H9 (cell line): ENCODE measurements around the gene CNTF. TPM values are rescaled to one million over a fixed set of nuclear protein-coding genes. Genes with fewer than 3 reads are reported as not detected.

ENCODE experiments used
- DNase-seq: peaks from one replicate; pipeline ENCODE4 v3.0.0-alpha.2; 2017
- H2AFZ ChIP-seq: one replicate; pipeline ENCODE4 v1.6.1; 2013; ENCODE audit warnings: mild to moderate bottlenecking, low read length, control low read depth, moderate library complexity
- H2AK5ac ChIP-seq: 2 replicates; pipeline ENCODE4 v1.6.1; 2013; ENCODE audit warnings: low read length, control low read depth, mixed read lengths; ENCODE audit not compliant: insufficient read length
- H2BK120ac ChIP-seq: one replicate; pipeline ENCODE4 v1.6.1; 2013; ENCODE audit warnings: low read depth, mild to moderate bottlenecking, low read length, control low read depth, inconsistent platforms; ENCODE audit not compliant: poor library complexity, severe bottlenecking
- H2BK12ac ChIP-seq: 2 replicates; pipeline ENCODE4 v1.6.1; 2013; ENCODE audit warnings: low read length, control low read depth, mixed read lengths, low read depth; ENCODE audit not compliant: insufficient read length
- H2BK15ac ChIP-seq: 2 replicates; pipeline ENCODE4 v1.6.1; 2013; ENCODE audit warnings: low read depth, low read length, control low read depth
- H2BK20ac ChIP-seq: one replicate; pipeline ENCODE4 v1.6.1; 2013; ENCODE audit warnings: low read depth, mild to moderate bottlenecking, low read length, control low read depth, inconsistent platforms; ENCODE audit not compliant: poor library complexity, severe bottlenecking
- H2BK5ac ChIP-seq: 2 replicates; pipeline ENCODE4 v1.6.1; 2013; ENCODE audit warnings: low read length, control low read depth, mixed read lengths; ENCODE audit not compliant: insufficient read length
- H3K14ac ChIP-seq: 2 replicates; pipeline ENCODE4 v1.6.1; 2013; ENCODE audit warnings: low read length, control low read depth; ENCODE audit not compliant: insufficient read depth
- H3K18ac ChIP-seq: 2 replicates; pipeline ENCODE4 v1.6.1; 2013; ENCODE audit warnings: low read depth, mild to moderate bottlenecking, mixed read lengths, low read length, control low read depth; ENCODE audit not compliant: insufficient read length
- H3K23ac ChIP-seq: 2 replicates; pipeline ENCODE4 v1.6.1; 2013; ENCODE audit warnings: low read length, control low read depth, mixed read lengths, low read depth; ENCODE audit not compliant: insufficient read length
- H3K23me2 ChIP-seq: 2 replicates; pipeline ENCODE4 v1.6.1; 2013; ENCODE audit warnings: low read depth, mild to moderate bottlenecking, mixed read lengths, low read length, control low read depth; ENCODE audit not compliant: insufficient read length, poor library complexity, severe bottlenecking
- H3K27ac ChIP-seq: 2 replicates; pipeline ENCODE4 v1.5.1; 2013; ENCODE audit warnings: low read length, control low read depth, mixed read lengths, low read depth; ENCODE audit not compliant: insufficient read length
- H3K27me3 ChIP-seq: 2 replicates; pipeline ENCODE4 v1.6.1; 2013; ENCODE audit warnings: low read length, control low read depth, inconsistent platforms; ENCODE audit not compliant: insufficient read depth
- H3K4ac ChIP-seq: 2 replicates; pipeline ENCODE4 v1.6.1; 2013; ENCODE audit warnings: low read depth, mild to moderate bottlenecking, control low read depth, inconsistent platforms, low read length, moderate library complexity
- H3K4me1 ChIP-seq: 2 replicates; pipeline ENCODE4 v1.6.1; 2013; ENCODE audit warnings: low read length, control low read depth, inconsistent platforms; ENCODE audit not compliant: insufficient read depth
- H3K4me2 ChIP-seq: 2 replicates; pipeline ENCODE4 v1.6.1; 2013; ENCODE audit warnings: low read length, control low read depth, mixed read lengths; ENCODE audit not compliant: insufficient read length, insufficient read depth
- H3K56ac ChIP-seq: 2 replicates; pipeline ENCODE4 v1.6.1; 2013; ENCODE audit warnings: low read depth, mild to moderate bottlenecking, mixed read lengths, low read length, control low read depth; ENCODE audit not compliant: insufficient read length
- H3K79me1 ChIP-seq: 2 replicates; pipeline ENCODE4 v1.6.1; 2013; ENCODE audit warnings: low read depth, mild to moderate bottlenecking, moderate library complexity, low read length, control low read depth, inconsistent platforms; ENCODE audit not compliant: insufficient read depth, poor library complexity, severe bottlenecking
- H3K79me2 ChIP-seq: 2 replicates; pipeline ENCODE4 v1.6.1; 2013; ENCODE audit warnings: low read length, control low read depth, inconsistent platforms; ENCODE audit not compliant: insufficient read depth
- H3K9ac ChIP-seq: 2 replicates; pipeline ENCODE4 v1.6.1; 2013; ENCODE audit warnings: low read length, control low read depth, mixed read lengths; ENCODE audit not compliant: insufficient read length; ENCODE audit errors: extremely low read depth
- H3K9me3 ChIP-seq: one replicate; pipeline ENCODE4 v1.6.1; 2013; ENCODE audit warnings: low read depth, low read length, inconsistent platforms; ENCODE audit not compliant: control insufficient read depth
- H3T11ph ChIP-seq: one replicate; pipeline ENCODE4 v1.6.1; 2013; ENCODE audit warnings: mild to moderate bottlenecking, low read length, control low read depth, inconsistent platforms
- H4K20me1 ChIP-seq: one replicate; pipeline ENCODE4 v1.6.1; 2013; ENCODE audit not compliant: control insufficient read depth, insufficient read length, insufficient read depth
- H4K5ac ChIP-seq: 2 replicates; pipeline ENCODE4 v1.6.1; 2013; ENCODE audit warnings: low read depth, mild to moderate bottlenecking, mixed read lengths, low read length, control low read depth; ENCODE audit not compliant: insufficient read length
- H4K8ac ChIP-seq: replicated peaks from 2 replicates; pipeline ENCODE4 v1.6.1; 2013; ENCODE audit warnings: low read length, control low read depth, mixed read lengths, low read depth; ENCODE audit not compliant: insufficient read length
- H4K91ac ChIP-seq: 2 replicates; pipeline ENCODE4 v1.6.1; 2013; ENCODE audit warnings: low read depth, mild to moderate bottlenecking, moderate library complexity, mixed read lengths, low read length, control low read depth; ENCODE audit not compliant: insufficient read length
- H3K27ac Mint-ChIP-seq, 3 experiments: 2 replicates in 2 of 3; 3 replicates in 1 of 3; pipeline ENCODE4 v1.8.0; 2020 to 2021; ENCODE audit warnings: mixed read lengths in 3 of 3, mild to moderate bottlenecking in 1 of 3, moderate library complexity in 1 of 3
- H3K27me3 Mint-ChIP-seq: 2 replicates; pipeline ENCODE4 v1.8.0; 2021; ENCODE audit warnings: low read depth, mild to moderate bottlenecking, moderate library complexity, mixed read lengths
- H3K36me3 Mint-ChIP-seq, 3 experiments: 2 replicates in 2 of 3; 3 replicates in 1 of 3; pipeline ENCODE4 v1.8.0; 2020 to 2021; ENCODE audit warnings: low read depth in 3 of 3, mixed read lengths in 3 of 3; ENCODE audit not compliant: insufficient read depth in 1 of 3
- H3K4me1 Mint-ChIP-seq, 2 experiments: 2 replicates each; pipeline ENCODE4 v1.8.0; 2020; ENCODE audit warnings: mixed read lengths in 2 of 2
- H3K4me3 Mint-ChIP-seq, 2 experiments: 2 replicates in 1 of 2; 3 replicates in 1 of 2; pipeline ENCODE4 v1.8.0; 2020 to 2021; ENCODE audit warnings: mild to moderate bottlenecking in 2 of 2, mixed read lengths in 2 of 2, moderate library complexity in 1 of 2
- H3K9me3 Mint-ChIP-seq, 2 experiments: 2 replicates in 1 of 2; 3 replicates in 1 of 2; pipeline ENCODE4 v1.8.0; 2020; ENCODE audit warnings: mild to moderate bottlenecking in 2 of 2, mixed read lengths in 2 of 2, moderate library complexity in 1 of 2
- WGBS: extraction: QIAGEN DNeasy Blood & Tissue Kit; methylation state at CpG from one replicate; pipeline ENCODE4 v1.1.7; 2013; ENCODE audit warnings: missing lambda C conversion rate, low lambda C conversion rate, mixed read lengths; ENCODE audit not compliant: insufficient read length; ENCODE audit errors: extremely low coverage; 5-methylcytosine and 5-hydroxymethylcytosine counted together
- total RNA-seq: library from RNA; stranded (reverse); gene quantifications from 2 replicates; pipeline ENCODE4 v1.2.1, GENCODE V29; 2021
- TF ChIP-seq, protein P1 (sequence below): fragments of 200-600 bp; sonication (generic); conservative IDR thresholded peaks from 3 replicates; pipeline ENCODE4 v1.8.0; 2021; ENCODE audit warnings: antibody characterized with exemption, mild to moderate bottlenecking

Gene CNTF
- total RNA-seq, 1 experiment from 2014 or later: 3.5 TPM

- Histone ChIP-seq H3K4me1 (no peaks in the 10 kb centered on the region), H3K27me3 (no peaks in the 10 kb centered on the region), H3K4me2 (no peak overlapping the region), H2BK5ac (no peak overlapping the region), H4K91ac (no peak overlapping the region), H3K23ac (no peak overlapping the region), H2BK20ac (no peak overlapping the region), H2AK5ac (no peak overlapping the region), H3K9me3 (no peaks in the 10 kb centered on the region), H3T11ph (no peak overlapping the region), H3K56ac (no peak overlapping the region), H4K5ac (no peak overlapping the region), H3K23me2 (no peaks in the 10 kb centered on the region), H2BK12ac (no peak overlapping the region), H3K79me2 (peaks cover 8% of the 10 kb centered on the region; the same call in 1 of the 2 replicates), H3K79me1 (peaks cover 5% of the 10 kb centered on the region), H3K4ac (no peak overlapping the region), H3K14ac (no peak overlapping the region), H4K20me1 (no peaks in the 10 kb centered on the region), H2AFZ (no peak overlapping the region), H3K27ac (no peak overlapping the region), H3K18ac (no peak overlapping the region), H4K8ac (no peak overlapping the region), H2BK120ac (no peak overlapping the region), H3K9ac (no peak overlapping the region), H2BK15ac (no peak overlapping the region)
- no CpG with 5 or more reads among the region's 3 CpGs for WGBS
- H3K27me3 Mint-ChIP-seq: no peaks in the 10 kb centered on the region
- no peaks in the 10 kb centered on the region for H3K9me3 Mint-ChIP-seq
- no peak overlapping the region for H3K27ac Mint-ChIP-seq
- DNase-seq: no peak
- TF ChIP-seq, protein P1, sequence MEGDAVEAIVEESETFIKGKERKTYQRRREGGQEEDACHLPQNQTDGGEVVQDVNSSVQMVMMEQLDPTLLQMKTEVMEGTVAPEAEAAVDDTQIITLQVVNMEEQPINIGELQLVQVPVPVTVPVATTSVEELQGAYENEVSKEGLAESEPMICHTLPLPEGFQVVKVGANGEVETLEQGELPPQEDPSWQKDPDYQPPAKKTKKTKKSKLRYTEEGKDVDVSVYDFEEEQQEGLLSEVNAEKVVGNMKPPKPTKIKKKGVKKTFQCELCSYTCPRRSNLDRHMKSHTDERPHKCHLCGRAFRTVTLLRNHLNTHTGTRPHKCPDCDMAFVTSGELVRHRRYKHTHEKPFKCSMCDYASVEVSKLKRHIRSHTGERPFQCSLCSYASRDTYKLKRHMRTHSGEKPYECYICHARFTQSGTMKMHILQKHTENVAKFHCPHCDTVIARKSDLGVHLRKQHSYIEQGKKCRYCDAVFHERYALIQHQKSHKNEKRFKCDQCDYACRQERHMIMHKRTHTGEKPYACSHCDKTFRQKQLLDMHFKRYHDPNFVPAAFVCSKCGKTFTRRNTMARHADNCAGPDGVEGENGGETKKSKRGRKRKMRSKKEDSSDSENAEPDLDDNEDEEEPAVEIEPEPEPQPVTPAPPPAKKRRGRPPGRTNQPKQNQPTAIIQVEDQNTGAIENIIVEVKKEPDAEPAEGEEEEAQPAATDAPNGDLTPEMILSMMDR: no peak
- H3K4me1 Mint-ChIP-seq: peaks cover 27 to 29% of the 10 kb centered on the region in 2 experiments
- no peak overlapping the region for H3K4me3 Mint-ChIP-seq
- H3K36me3 Mint-ChIP-seq: peaks cover 6 to 9% (median 6%) of the 10 kb centered on the region in 3 experiments; a peak in 6 of 7 replicates
Observed at GRCh38 chr11:58597486-58598144, 24.9 kb upstream of the CNTF start.
